T follicular helper cell (primary cell): ENCODE data around the gene GPR89B.
A peak's percentile ranks its signal among the peaks of the same experiment; 100 is the strongest.
"Not testable (repeated sequence)": the region's sequence is repeated elsewhere in the genome, so short reads cannot be mapped to it uniquely, and the experiment has no call there.

Experiments used
- DNase-seq: peaks from one replicate; pipeline ENCODE4 v3.0.0-alpha.2; 2020; ENCODE audit warnings: low read depth

Gene GPR89B

DNA sequence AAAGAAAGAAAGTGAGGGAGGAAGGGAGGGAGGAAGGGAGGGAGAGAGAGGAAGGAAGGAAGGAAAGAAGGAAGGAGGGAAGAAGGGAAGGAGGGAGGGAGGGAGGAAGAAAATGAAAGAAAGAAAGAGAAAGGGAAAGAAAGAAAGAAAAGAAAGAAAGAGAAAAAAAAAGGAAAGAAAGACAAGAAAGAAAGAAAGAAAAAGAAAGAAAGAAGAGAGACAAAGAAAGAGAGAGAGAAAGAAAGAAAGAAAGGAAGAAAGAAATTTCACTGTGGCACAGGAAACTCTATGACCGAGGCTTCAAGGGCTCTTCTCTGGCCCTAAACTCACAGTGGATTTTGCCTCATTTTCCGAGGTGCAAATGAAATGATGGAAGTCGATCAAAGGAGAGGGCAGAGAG is 104.0 kb downstream of the GPR89B start:
- DNase-seq: not testable (repeated sequence)

DNA sequence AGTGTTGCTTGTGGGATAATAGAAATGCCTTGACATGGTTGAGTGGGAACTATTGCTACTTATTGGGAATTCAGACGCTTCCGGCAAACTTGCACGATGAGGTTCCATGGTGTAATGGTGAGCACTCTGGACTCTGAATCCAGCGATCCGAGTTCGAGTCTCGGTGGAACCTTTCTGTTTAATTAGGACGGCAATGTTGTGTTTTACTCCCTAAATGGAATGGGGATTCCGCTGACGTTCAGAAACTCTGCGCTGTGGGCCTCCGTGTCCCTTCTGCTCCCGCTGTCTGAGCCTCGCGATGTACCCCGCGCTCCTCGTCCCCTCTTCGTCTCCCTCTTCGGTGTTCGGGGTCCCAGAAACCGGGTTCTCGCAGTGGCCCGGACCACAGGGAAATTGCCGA is 104.5 kb downstream of the GPR89B start:
- DNase-seq: not testable (repeated sequence)

DNA sequence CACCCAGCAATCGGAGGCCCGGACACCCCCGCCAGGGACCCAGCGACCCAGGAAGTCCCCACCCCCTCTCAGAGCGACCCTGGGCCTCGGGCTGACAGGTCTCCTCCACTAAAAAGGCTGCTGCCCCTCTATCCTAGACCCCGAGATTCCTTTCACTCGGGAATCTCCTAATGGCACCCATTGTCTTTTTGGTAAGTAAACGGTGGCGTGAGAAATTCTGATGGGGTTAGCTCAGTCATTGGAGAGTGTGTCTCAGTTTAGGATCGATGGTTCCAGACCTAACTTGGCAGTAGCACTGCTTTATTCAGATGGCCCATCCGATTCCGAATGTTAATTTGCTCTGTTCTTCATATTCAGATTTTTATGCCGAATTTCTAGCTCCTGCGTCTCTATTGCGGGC is 104.9 kb downstream of the GPR89B start:
- DNase-seq: not testable (repeated sequence)

DNA sequence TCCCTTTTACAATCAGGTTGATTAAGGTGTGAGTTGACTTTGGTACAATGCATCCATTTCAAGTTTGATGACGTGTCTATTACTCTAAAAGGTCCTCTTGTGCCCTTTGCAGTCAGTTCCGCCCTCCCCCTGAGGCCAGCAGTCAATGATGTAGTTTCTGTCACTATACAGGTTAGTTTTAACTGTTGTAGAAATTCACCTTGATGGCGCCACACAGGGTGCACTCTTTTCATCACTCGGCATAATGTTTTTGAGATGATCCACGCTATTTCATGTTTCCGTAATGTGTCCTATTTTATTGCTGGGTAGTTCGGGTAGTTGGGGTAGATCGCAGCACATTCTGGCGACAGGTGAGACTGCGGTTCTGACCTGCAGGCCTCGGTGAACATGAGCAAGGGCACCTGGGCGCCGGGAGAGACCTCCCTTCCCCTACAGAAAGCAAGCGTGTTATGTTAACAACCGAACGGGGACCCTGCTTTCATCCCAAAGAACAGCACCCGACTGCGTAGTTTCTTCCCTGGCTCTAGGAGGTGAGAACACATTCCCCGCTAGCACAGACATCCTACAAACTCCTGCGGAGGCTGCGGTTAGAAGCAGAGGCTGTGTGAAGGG is 109.7 kb downstream of the GPR89B start:
- DNase-seq: not testable (repeated sequence)

DNA sequence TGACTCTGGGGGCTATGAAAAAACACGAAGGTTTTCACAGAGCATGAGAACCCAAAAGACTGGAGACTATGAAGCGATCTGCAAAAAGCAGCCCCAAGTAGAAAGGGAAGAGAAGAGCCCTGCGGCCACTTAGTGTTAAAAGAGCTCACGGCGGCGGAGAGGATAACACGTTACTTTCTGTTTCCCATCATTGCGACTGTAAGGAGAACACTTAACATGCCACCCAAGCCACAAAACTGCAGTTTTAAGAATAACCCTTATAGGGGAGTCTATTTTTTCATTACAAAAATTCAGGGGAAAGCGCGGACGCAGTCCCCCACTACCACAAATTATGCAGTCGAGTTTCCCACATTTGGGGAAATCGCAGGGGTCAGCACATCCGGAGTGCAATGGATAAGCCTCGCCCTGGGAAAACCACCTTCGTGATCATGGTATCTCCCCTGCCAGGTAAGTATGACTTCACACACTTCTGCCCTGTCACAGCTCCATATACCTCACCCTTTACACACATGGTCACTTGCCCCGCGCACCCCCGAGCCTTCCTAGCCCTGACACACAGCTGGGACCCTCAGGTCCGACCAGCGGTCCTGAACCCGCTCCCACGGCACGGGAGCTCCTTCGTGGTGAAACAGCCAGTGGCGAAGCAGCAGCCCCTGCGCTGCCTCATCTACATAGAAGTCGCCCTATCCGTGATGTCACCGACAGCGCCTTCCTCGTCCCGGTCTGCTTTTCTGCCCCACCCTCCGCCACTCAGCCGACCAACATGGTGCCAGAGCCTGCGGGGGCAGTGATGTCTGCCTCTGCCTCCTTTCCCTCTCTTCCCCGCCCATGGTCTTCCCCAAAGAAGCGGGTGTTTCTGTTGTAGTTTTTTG is 110.5 kb downstream of the GPR89B start:
- peak; percentile 38 for DNase-seq
